CD14-positive monocyte (primary cell): ENCODE data around the gene MRPL34. TPM values are rescaled to one million over a fixed set of nuclear protein-coding genes. Genes with fewer than 3 reads are reported as not detected.

Experiments
- DNase-seq, 3 donors: peaks; one replicate each; pipeline ENCODE4 v3.0.0-alpha.2; 2011 to 2022
- H2AFZ ChIP-seq: 2 replicates; pipeline ENCODE4 v1.6.0; 2012; ENCODE audit warnings: mild to moderate bottlenecking, low read depth, low read length, inconsistent platforms; ENCODE audit not compliant: insufficient read depth, poor library complexity, severe bottlenecking
- H3K27ac ChIP-seq, 2 donors: 1 replicate in 1 of 2; 2 replicates in 1 of 2; pipeline ENCODE4 v1.5.1; 2012 to 2013; ENCODE audit warnings: low read length in 2 of 2, control low read depth in 1 of 2, inconsistent platforms in 1 of 2, low read depth in 1 of 2, mild to moderate bottlenecking in 1 of 2
- H3K27me3 ChIP-seq, 2 donors: one replicate each; pipeline versions ENCODE4 v1.6.0 to v1.6.1; 2011 to 2013; ENCODE audit warnings: low read length in 2 of 2; ENCODE audit not compliant: control insufficient read depth in 2 of 2, insufficient read depth in 2 of 2
- H3K36me3 ChIP-seq, 2 donors: replicated peaks in 1 of 2; 1 replicate in 1 of 2; 2 replicates in 1 of 2; pipeline versions ENCODE4 v1.5.1 to v1.6.1; 2012 to 2013; ENCODE audit warnings: low read length in 2 of 2, control low read depth in 1 of 2, inconsistent platforms in 1 of 2, mild to moderate bottlenecking in 1 of 2; ENCODE audit not compliant: insufficient read depth in 2 of 2, control insufficient read depth in 1 of 2
- H3K4me1 ChIP-seq, 2 donors: 1 replicate in 1 of 2; 2 replicates in 1 of 2; pipeline versions ENCODE4 v1.5.1 to v1.6.1; 2012 to 2013; ENCODE audit warnings: low read length in 2 of 2, control low read depth in 1 of 2, inconsistent platforms in 1 of 2, mild to moderate bottlenecking in 1 of 2, moderate library complexity in 1 of 2; ENCODE audit not compliant: insufficient read depth in 2 of 2, control insufficient read depth in 1 of 2
- H3K4me2 ChIP-seq: replicated peaks from 2 replicates; pipeline ENCODE3; 2012; ENCODE audit warnings: low read length, moderate library complexity, mild to moderate bottlenecking; ENCODE audit not compliant: poor library complexity, severe bottlenecking; ENCODE audit errors: extremely low read depth
- H3K4me3 ChIP-seq, 3 experiments: fragments of 200-600 bp in 1 of 3; sonication (generic) in 1 of 3; replicated peaks in 1 of 3; 1 replicate in 2 of 3; 2 replicates in 1 of 3; pipeline ENCODE4 v1.5.1; 2011 to 2013; ENCODE audit warnings: low read length in 3 of 3, mild to moderate bottlenecking in 3 of 3, control low read depth in 2 of 3, low read depth in 2 of 3, inconsistent platforms in 1 of 3, moderate library complexity in 1 of 3
- H3K79me2 ChIP-seq: 2 replicates; pipeline ENCODE4 v1.6.0; 2012; ENCODE audit warnings: mild to moderate bottlenecking, control low read depth, inconsistent platforms, low read length, moderate library complexity; ENCODE audit not compliant: insufficient read depth
- H3K9ac ChIP-seq: 2 replicates; pipeline ENCODE4 v1.6.0; 2017; ENCODE audit warnings: low read length, mild to moderate bottlenecking; ENCODE audit not compliant: insufficient read depth, poor library complexity, severe bottlenecking
- H3K9me3 ChIP-seq, 2 donors: replicated peaks in 1 of 2; 1 replicate in 1 of 2; 2 replicates in 1 of 2; pipeline versions ENCODE4 v1.5.1 to v1.6.1; 2012 to 2013; ENCODE audit warnings: low read length in 2 of 2, control low read depth in 1 of 2; ENCODE audit not compliant: control insufficient read depth in 1 of 2, insufficient read depth in 1 of 2
- H4K20me1 ChIP-seq: 2 replicates; pipeline ENCODE4 v1.6.0; 2012; ENCODE audit warnings: mild to moderate bottlenecking, low read length, control low read depth, moderate library complexity; ENCODE audit not compliant: insufficient read depth
- H3K27ac Mint-ChIP-seq, 7 donors: one replicate each; pipeline ENCODE4 v1.8.0; 2020; ENCODE audit warnings: mild to moderate bottlenecking in 7 of 7, mixed read lengths in 7 of 7, moderate library complexity in 6 of 7, inconsistent platforms in 2 of 7
- H3K27me3 Mint-ChIP-seq, 3 donors: one replicate each; pipeline ENCODE4 v1.8.0; 2021 to 2022; ENCODE audit warnings: low read depth in 3 of 3, mild to moderate bottlenecking in 3 of 3, mixed read lengths in 3 of 3, moderate library complexity in 3 of 3, inconsistent platforms in 1 of 3
- H3K36me3 Mint-ChIP-seq, 2 donors: one replicate each; pipeline ENCODE4 v1.8.0; 2020; ENCODE audit warnings: mixed read lengths in 2 of 2, inconsistent platforms in 1 of 2, mild to moderate bottlenecking in 1 of 2
- H3K4me1 Mint-ChIP-seq: one replicate; pipeline ENCODE4 v1.8.0; 2020; ENCODE audit warnings: mild to moderate bottlenecking, mixed read lengths
- H3K4me3 Mint-ChIP-seq, 2 donors: one replicate each; pipeline ENCODE4 v1.8.0; 2020; ENCODE audit warnings: mild to moderate bottlenecking in 2 of 2, mixed read lengths in 2 of 2, moderate library complexity in 1 of 2
- H3K9me3 Mint-ChIP-seq, 7 donors: one replicate each; pipeline ENCODE4 v1.8.0; 2020 to 2022; ENCODE audit warnings: mixed read lengths in 7 of 7, mild to moderate bottlenecking in 6 of 7, moderate library complexity in 6 of 7, inconsistent platforms in 2 of 7
- WGBS: methylation state at CpG from one replicate; pipeline ENCODE4 v1.1.5; 2013; ENCODE audit warnings: missing lambda C conversion rate; ENCODE audit not compliant: insufficient coverage; 5-methylcytosine and 5-hydroxymethylcytosine counted together
- intact Hi-C, 2 donors: fragments of 100-400 bp; cut with micrococcal nuclease; formaldehyde crosslinking; loops; one replicate each; pipeline versions ENCODE4 v1.15.0 to v1.15.1; 2023
- polyA plus RNA-seq, 3 donors: library from polyadenylated mRNA; depleted of rRNA in 1 of 3; unstranded in 2 of 3; stranded (reverse) in 1 of 3; fragments of 300-500 nt in 2 of 3; fragments of >200 nt in 1 of 3; fragmentation: Illumina TruSeq in 2 of 3; gene quantifications; 1 replicate in 2 of 3; 2 replicates in 1 of 3; pipeline ENCODE4 v1.2.3, GENCODE V29; 2012 to 2021
- TF ChIP-seq, protein P1 (sequence below): fragments of 200-600 bp; IDR thresholded peaks from one replicate; pipeline ENCODE4 v1.8.0; 2022; ENCODE audit warnings: antibody characterized with exemption, mild to moderate bottlenecking

MRPL34 gene
- polyA plus RNA-seq, 3 donors = 13.2 to 208 (median 155) TPM

- Histone ChIP-seq H2AFZ (no peak overlapping the region), H4K20me1 (peaks cover 48% of the 10 kb centered on the region), H3K9ac (no peak overlapping the region), H3K79me2 (peaks cover 57% of the 10 kb centered on the region), H3K27ac (no peak overlapping the region), H3K4me3 (no peak overlapping the region), H3K9me3 (no peaks in the 10 kb centered on the region), H3K4me1 (peaks cover 15 to 23% of the 10 kb centered on the region in 2 donors), H3K36me3 (peaks cover 24 to 43% of the 10 kb centered on the region in 2 donors), H3K27me3 (no peaks in the 10 kb centered on the region), H3K4me2 (no peak overlapping the region)
- no peaks in the 10 kb centered on the region for H3K9me3 Mint-ChIP-seq
- TF ChIP-seq, protein P1, sequence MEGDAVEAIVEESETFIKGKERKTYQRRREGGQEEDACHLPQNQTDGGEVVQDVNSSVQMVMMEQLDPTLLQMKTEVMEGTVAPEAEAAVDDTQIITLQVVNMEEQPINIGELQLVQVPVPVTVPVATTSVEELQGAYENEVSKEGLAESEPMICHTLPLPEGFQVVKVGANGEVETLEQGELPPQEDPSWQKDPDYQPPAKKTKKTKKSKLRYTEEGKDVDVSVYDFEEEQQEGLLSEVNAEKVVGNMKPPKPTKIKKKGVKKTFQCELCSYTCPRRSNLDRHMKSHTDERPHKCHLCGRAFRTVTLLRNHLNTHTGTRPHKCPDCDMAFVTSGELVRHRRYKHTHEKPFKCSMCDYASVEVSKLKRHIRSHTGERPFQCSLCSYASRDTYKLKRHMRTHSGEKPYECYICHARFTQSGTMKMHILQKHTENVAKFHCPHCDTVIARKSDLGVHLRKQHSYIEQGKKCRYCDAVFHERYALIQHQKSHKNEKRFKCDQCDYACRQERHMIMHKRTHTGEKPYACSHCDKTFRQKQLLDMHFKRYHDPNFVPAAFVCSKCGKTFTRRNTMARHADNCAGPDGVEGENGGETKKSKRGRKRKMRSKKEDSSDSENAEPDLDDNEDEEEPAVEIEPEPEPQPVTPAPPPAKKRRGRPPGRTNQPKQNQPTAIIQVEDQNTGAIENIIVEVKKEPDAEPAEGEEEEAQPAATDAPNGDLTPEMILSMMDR = no peak
- no peak overlapping the region for H3K4me3 Mint-ChIP-seq
- intact Hi-C loops = no loop called here
- DNase-seq = no peak
- H3K27ac Mint-ChIP-seq = peak overlapping the region in 3 of 7 donors; percentile 25 to 70 (median 38)
- peaks cover 0 to 3% (median 1%) of the 10 kb centered on the region in 3 donors for H3K27me3 Mint-ChIP-seq
- peaks cover 23% of the 10 kb centered on the region for H3K4me1 Mint-ChIP-seq
- WGBS = 88% methylated on average over 10 of the region's 11 CpGs
- H3K36me3 Mint-ChIP-seq = peaks cover 27 to 44% of the 10 kb centered on the region in 2 donors
Measured at GRCh38 chr19:17311455-17312188, 6.0 kb downstream of the MRPL34 start.

GRCh38 chr19:17312189-17313113, 6.8 kb downstream of the MRPL34 start:
- peaks cover 24 to 43% of the 10 kb centered on the region in 2 donors for H3K36me3 ChIP-seq
- no peak for DNase-seq
- Mint-ChIP-seq H3K9me3 (no peaks in the 10 kb centered on the region), H3K4me1 (peaks cover 28% of the 10 kb centered on the region), H3K36me3 (peaks cover 29 to 50% of the 10 kb centered on the region in 2 donors), H3K27me3 (peaks cover 0 to 3% (median 1%) of the 10 kb centered on the region in 3 donors), H3K27ac (no peak overlapping the region), H3K4me3 (no peak overlapping the region)
- TF ChIP-seq, protein P1 = no peak
- 96% methylated on average over 17 of the region's 20 CpGs for whole genome bisulfite sequencing
- H3K9me3 ChIP-seq = no peaks in the 10 kb centered on the region
- peaks cover 48% of the 10 kb centered on the region for H4K20me1 ChIP-seq
- no peak overlapping the region for H3K4me2 ChIP-seq
- intact Hi-C loops = no loop called here
- H3K79me2 ChIP-seq = peaks cover 49% of the 10 kb centered on the region
- peaks cover 14 to 25% of the 10 kb centered on the region in 2 donors for H3K4me1 ChIP-seq
- H3K27me3 ChIP-seq = no peaks in the 10 kb centered on the region
- H3K4me3 ChIP-seq = no peak overlapping the region
- no peak overlapping the region for H3K27ac ChIP-seq
- H3K9ac ChIP-seq = no peak overlapping the region
- H2AFZ ChIP-seq = no peak overlapping the region
